Activated CD8-positive, alpha-beta memory T cell treated with anti-CD3 and anti-CD28 coated beads, Interleukin-2, amount 50 U/mL, for 24 hours (primary cell): ENCODE data around the gene CDK5.

Source experiments
- DNase-seq: peaks from one replicate; pipeline ENCODE4 v3.0.0-alpha.2; 2020; ENCODE audit errors: extremely low read depth

CDK5 gene

GRCh38 chr7:151057506-151057988 lies at the start of gene CDK5:
Gene CDK5, minus strand, starts transcription at chr7:151057897. Its CDS starts 49 bp downstream, at chr7:151057848.
- no peak for DNase-seq

DNA sequence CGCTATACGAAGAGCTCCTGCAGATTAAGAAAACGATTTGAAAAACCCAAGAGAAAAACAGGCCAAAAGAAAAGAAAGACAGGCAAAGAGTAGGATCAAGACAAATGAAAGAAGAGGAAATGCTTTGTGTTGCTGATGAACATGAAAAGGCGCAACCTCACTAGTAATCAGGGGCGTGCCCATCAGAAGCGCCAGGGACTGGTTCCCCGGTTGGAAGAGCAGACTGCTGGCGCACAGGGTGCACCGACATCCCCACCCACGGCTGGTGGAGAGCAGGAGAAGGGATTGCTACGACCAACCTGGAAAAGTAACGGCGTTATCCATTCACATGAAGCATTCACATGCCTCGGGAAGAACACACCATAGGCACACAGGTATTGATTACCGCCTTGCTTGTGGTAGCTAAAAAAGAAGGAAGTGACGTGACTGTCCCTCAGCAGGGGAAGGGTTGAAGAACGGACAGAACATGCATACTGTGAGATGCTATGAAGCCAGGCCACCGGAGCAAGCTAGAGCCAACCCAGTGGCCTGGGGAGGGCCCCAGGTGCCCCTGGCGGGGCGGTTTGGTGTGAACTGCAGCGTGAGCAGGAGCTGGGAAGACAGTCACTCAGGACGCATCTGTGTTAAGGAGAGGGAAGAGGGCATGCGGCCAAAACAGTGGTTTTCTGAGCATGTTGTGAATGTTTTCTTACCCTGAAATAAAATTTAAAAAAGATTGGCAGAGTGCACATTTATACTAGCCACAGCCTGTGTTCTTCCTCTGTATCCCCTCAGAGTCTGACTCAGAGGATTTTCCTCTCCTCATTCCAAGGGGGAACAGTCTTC lies 46.9 kb upstream of the CDK5 start:
- no peak for DNase-seq

DNA sequence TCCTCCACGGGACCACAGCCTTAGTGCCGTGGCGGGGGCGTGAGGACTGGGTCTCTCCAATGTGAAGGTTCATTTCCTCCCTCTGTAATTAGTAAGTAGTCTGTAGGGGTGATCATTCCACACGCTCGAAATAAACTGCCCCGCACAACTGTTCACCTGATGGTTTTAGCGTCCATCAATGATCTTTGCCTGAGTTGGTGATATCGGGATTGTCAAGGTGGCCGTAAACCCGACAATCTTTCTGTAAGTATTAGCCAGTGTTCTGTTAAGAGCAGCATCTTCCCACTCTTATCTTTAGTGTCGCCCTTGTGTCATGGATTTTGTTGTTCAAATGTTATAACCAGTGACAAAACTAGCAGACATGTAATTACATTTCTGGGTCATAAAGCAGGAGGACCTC lies 46.3 kb upstream of the CDK5 start:
- DNase-seq: no peak

DNA sequence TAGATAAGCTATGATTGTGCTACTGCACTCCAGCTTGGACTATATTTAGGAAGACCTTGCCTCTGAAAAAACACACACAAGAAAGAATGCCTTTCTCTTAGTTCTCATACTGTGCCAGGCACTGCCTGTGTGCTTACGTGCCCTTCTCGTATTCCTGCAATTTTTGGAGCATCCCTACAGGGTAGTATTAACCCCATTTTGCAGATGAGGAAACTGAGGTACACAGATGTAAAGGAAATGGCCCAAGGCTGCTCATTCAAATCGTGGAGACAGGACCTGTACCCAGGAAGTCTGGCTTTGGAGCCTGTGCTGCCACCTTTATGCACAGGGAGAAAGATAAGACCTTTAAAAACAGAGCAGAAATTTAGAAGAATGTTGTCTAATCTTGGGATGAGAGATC lies 45.3 kb upstream of the CDK5 start:
- no peak for DNase-seq

DNA sequence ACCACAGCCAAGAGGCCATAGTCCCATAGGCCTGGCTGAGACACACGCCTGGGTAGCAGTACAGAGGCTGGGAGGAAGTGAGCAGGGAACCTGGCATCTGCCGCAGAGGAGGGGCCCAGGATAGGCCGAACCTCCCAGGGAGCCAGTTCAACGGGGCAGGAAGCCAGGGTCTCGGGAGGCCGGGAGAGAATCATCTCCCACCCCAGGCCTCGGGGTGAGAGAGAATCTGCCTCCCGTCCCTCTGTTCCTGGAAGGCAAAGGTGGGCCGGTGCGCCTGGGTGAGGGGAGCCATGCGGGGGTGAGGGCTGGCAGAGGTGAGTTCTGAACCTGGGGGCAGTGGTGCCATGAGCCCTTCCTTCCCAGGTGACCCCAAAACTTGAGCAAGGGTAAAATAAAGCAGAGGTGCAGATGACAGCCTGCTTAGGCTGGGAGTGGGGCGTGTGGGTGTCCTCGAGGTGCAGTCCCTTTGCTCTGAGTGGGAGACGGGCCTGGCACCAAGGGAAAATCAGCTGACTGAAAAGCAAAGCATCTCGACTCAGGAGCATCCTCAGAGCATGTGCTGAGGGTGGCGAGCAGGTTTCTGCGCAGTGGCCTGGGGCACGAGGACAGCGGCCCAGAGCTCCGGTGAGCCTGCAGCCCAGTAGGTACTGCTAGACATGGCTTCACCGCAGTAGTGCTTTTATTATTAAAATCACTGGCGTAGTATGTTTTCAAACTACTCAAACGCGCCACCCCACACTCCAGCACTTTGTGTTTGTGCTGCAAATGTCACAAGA lies 44.1 kb upstream of the CDK5 start:
- no peak for DNase-seq

DNA sequence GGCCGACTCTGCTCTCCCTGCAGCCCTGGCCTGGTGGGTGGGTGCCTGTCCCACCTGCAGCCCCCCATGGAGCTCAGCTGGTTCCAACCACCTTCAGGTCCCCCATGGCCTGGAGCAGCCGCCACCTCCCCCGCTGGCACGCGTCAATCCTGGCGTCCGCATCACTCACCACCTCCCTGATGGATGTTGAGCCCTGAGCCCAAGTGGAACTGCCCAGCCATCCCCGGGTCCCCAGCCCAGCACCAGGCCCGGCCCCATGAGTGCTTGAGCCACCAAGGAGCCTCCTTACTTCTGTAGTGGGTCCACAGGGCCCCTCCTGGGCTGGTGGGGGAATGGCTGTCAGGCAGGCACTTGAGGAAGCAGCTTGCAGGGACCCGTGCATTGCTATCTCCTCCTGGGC lies 43.2 kb upstream of the CDK5 start:
- DNase-seq: no peak

DNA sequence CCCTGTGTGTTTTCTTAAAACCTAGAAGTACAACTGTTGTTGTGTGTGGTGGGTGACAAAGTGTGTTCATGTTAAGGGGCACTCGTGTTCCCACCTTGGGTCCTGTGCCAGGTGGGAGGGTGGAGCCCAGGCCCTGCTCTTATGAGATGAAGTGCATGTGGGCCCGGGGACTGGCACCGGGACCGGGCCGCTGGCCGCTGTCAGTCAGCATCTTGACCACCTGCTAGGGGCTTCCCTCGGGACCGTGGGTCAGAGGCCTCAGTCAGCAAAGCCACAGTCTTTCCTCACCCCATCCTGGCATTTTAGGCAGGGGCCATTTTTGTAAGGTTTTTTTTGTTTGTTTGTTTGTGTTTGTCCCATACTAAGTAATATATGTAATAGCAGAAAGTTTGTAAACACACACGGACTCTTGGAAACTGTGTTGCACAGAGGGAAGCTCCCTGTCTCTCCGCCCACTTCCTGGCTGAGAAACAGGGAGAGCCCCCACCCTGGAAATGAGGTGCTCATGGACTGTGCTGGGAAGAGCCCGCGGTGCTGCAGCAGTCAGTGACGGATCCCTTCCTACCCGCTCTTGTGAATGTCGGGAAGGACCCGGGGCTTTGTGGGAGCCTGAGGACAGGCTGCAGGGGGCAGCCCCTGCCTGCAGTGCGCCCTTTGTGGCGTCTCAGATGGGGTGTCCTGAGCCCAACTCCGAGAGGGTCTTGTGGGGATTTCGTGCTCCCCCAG lies 42.0 kb upstream of the CDK5 start:
- no peak for DNase-seq

DNA sequence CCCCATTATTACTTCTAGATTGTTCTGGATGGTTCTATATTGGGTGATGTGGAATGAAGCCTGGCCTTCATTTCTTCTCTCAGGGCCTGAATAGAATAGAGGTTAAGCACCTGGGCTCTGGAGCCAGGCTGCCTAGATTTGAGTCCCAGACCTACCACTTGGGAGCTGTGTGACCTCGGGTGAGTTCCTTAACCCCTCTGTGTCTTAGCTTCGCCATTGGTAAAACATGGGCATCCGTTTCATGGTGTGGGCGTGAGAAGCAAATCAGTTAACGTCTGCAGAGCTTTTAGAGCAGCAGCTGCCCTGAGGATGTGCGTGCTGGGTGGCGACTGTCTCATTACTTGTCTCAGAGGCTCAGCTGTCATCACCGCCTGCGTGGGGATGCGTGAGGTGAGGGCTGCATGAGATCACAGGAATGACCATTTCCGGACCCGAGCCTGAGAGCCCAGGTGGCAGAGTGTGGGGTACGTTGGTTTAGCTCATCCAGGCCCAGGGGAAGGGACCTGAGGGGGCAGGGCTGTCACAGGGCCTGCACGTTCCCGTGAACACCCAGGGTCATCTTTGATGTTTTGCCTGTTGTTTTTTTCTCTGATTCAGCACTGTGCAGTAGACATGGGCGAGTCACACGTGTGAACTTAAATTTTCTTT lies 38.3 kb upstream of the CDK5 start:
- DNase-seq: no peak

DNA sequence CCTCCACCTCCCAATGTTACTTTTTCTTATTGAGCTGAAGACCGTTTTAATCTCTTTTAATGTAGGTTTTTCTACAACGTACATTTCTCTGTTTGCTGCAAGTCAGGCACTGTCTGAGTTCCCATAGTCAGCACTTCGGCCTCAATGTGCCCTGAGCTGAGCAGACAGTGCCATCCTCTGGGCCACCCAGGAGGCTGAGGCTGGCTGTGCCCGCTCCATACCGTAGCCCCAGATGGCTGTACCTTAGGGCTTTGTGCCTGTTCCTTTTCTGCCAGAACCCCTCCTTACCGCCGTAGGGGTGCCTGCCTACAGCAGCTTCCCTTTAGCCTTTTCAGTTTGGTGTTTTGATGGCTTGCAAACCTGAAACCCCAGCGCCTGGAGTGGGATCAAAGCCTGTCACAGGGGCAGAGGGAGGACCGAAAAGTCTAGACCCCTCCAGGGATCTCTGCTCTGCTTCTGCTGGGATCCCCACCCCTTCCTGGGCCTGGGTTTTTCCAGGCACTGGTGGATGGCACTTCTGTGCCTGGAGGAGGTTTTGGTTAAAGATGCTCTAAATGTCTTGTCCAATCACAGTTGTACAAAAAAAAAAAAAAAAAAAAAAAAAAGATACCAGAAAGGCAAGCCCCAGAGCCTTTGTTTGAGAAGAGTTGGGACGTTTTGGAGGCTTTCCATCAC lies 37.6 kb upstream of the CDK5 start:
- DNase-seq: no peak

DNA sequence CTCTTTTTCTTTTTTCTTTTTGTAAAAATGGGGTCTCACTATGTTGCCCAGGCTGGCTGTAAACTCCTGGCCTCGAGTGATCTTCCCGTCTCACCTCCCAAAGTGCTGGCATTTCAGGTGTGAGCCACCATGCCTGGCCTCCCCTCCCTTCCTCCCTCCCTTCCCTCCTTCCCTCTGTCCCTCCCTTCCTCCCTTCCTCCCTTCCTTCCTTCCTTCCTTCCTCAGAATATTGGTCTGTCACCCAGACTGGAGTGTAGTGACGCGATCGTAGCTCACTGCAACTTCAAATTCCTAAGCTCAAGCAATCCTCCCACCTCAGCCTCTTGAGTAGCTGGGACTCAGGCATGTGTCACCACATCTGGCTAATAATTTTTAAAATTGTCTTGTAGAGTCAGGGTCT lies 37.0 kb upstream of the CDK5 start:
- DNase-seq: no peak

DNA sequence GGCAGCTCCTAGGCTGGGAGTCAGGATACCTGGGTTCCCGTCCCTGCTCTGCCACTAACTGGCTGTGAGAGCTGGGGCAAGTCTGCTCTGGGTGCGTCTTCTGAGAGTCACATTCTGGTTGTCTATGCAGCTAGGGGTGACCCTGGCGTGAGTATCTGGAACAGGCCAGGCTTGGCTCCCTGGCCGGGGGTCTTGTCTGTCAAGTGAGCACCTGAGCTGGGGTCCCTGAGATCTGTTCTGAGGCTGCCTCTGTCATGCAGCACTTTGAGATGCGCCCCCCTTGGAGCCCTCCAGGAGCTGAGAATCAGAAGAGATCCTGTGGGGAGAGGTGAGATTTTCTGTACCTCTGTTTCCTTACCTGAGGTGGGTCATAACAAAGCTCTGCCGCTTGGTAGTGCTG lies 36.1 kb upstream of the CDK5 start:
- DNase-seq: no peak

- DNase-seq: no peak
Observed at GRCh38 chr7:151091988-151092387, 34.3 kb upstream of the CDK5 start.

DNA sequence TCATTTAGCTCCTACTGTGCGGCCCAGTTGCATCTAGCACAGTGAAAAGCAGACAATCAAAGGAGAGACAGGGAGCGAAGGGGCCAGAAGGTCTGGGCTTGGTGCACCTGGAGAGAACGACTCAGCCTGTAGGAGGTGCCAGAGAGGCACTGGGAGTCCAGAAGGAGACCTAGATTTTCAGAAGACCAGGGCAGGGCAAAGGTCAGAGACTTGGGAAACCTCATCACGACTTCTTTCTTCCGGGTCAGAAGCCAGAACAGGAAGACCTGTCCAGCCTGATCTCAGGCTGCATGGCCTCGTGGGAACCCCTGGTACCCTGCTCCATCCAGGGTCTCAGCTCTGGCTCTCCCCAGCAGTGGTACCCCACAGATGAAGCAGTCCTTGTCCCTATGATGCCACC lies 33.7 kb upstream of the CDK5 start:
- DNase-seq: no peak

DNA sequence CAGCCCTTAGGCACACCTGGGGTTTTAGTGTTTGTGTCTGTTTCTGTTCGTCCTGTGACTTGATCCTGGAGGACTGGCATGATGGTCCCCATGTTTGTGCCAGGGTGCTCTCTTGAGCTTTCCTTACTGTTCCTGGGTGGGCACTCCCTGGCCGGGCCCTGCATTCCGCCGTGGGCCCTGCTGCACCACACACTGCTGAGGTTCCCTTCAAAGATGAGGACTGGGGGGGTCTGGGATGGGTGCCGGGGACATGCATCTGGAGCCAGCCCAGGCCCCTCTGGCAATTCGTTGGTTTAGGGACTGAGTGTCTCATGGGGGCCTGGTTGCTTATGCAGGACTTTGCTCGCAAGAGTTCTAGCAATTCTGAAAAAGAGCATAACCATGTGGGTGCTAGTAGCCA lies 33.3 kb upstream of the CDK5 start:
- no peak for DNase-seq

- no peak for DNase-seq
Observed at GRCh38 chr7:151089893-151090730, 32.4 kb upstream of the CDK5 start.

DNA sequence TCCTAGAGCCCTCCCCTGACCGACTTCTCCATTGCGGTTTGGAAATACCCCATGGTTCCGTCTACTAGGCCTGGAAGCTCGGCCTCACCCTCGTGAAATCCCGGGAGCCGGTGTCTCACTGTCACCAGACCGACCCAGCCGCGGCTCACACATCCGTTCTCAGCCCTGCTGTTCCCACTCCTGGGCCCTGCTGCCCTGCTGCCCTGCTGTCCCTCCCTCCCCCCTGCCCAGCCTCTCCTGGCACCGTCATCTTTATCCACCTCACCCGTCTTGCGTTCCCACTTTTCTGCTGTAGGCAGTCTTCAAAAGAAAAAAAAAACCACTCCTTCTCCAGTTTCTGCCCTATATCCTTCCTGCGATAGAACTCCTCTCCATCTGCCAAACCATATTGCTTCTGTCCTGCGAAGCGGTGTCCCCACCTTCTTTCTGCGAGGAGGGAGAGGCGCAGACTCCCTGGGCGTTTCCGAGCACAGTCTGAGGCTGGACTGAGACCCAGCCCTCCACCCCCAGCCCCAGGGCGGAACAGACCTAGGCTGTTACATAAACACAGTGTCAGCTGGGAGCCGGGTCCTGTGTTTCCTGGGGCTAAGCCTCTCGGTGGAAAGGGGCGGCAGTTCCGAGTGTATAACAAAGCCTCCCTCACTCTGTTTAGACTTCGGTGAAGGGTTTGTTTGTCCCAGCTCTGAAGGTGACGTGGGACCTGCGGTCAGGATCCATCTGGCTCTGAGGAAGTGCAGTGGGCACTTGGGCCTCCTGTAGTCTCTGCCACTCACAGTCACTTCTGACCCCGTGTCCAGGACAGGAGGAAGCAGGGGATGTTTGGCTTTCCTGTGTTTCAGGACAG lies 31.4 kb upstream of the CDK5 start:
- no peak for DNase-seq

DNA sequence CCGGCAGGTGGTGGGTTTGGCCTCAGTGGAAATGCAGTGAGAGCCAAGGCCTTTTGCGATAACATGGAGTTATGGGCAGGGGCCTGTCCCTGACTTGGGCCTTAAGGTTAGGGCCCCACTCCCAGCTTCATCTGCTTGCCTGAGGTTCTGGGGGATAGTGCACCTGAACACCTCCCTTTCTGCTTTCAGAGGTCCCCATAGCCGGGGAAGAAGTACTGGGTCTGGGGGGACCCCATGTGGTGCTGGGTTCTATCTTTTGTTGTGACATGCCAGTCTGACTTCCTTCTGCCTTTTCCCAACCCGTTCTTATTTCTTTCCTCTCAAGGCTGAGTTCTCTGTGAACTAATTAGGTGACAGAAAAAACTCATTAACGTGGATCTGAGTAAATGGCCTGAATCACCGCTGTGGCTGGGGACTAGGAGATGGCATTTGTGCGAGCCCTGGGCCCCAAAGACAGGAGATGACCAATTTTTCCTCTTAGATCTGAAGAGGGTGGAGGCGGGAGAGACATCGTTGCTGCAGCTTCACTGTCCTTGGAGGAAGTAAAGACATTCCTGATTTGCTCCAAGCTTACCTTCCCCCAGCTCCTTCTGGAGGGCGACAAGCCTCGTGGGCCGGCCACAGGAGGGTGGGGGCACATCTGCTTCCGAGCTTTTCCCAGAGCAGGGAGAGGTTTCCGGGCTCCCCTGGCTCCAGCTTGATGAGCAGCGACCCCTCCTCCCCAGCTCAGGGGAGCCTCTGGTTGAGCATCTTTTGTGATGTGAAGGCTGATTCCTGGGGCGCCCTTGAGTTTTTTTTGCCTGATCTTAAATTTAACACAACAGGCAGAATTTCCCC lies 30.5 kb upstream of the CDK5 start:
- no peak for DNase-seq

- no peak for DNase-seq
Observed at GRCh38 chr7:151087245-151088018, 29.7 kb upstream of the CDK5 start.
